Naive B cell (primary cell): ENCODE data around the gene AGXT. TPM values are rescaled to one million over a fixed set of nuclear protein-coding genes. Genes with fewer than 3 reads are reported as not detected.
A peak's percentile ranks its signal among the peaks of the same experiment; 100 is the strongest.

Experiments
- ATAC-seq, 2 donors: fragments of 150-1000 bp; cut with Tn5 transposase; 2 replicates each; pipeline ENCODE4 v1.10.0; 2021; ENCODE audit warnings: low read depth in 2 of 2, mild to moderate bottlenecking in 2 of 2, moderate library complexity in 2 of 2
- DNase-seq: peaks from one replicate; pipeline ENCODE4 v3.0.0; 2022
- H3K27ac Mint-ChIP-seq, 6 donors: one replicate each; pipeline ENCODE4 v1.8.0; 2020 to 2022; ENCODE audit warnings: mild to moderate bottlenecking in 6 of 6, mixed read lengths in 6 of 6, moderate library complexity in 5 of 6, inconsistent platforms in 2 of 6
- H3K27me3 Mint-ChIP-seq, 3 donors: one replicate each; pipeline ENCODE4 v1.8.0; 2021 to 2022; ENCODE audit warnings: mixed read lengths in 3 of 3, mild to moderate bottlenecking in 1 of 3
- H3K36me3 Mint-ChIP-seq, 2 donors: one replicate each; pipeline ENCODE4 v1.8.0; 2020 to 2022; ENCODE audit warnings: mixed read lengths in 2 of 2, inconsistent platforms in 1 of 2, mild to moderate bottlenecking in 1 of 2
- H3K4me1 Mint-ChIP-seq, 3 donors: one replicate each; pipeline ENCODE4 v1.8.0; 2020 to 2022; ENCODE audit warnings: mixed read lengths in 3 of 3, inconsistent platforms in 1 of 3, mild to moderate bottlenecking in 1 of 3, moderate library complexity in 1 of 3
- H3K4me3 Mint-ChIP-seq, 8 donors: one replicate each; pipeline ENCODE4 v1.8.0; 2020 to 2022; ENCODE audit warnings: mild to moderate bottlenecking in 8 of 8, mixed read lengths in 8 of 8, moderate library complexity in 8 of 8, inconsistent platforms in 2 of 8
- H3K9me3 Mint-ChIP-seq, 7 donors: one replicate each; pipeline ENCODE4 v1.8.0; 2020 to 2022; ENCODE audit warnings: mixed read lengths in 7 of 7, mild to moderate bottlenecking in 5 of 7, inconsistent platforms in 2 of 7, moderate library complexity in 1 of 7
- polyA plus RNA-seq, 6 donors: library from polyadenylated mRNA; unstranded; fragments of 300-500 nt; fragmentation: Illumina TruSeq; gene quantifications; one replicate each; pipeline ENCODE4 v1.2.3, GENCODE V29; 2021; ENCODE audit warnings: low read depth in 6 of 6

AGXT gene
- polyA plus RNA-seq, 6 donors from 2014 or later, result not detected

GRCh38 chr2:240888130-240888889 is 19.7 kb downstream of the AGXT start:
- Mint-ChIP-seq H3K27me3 (peaks cover 0 to 2% (median 0%) of the 10 kb centered on the region in 3 donors), H3K9me3 (no peaks in the 10 kb centered on the region), H3K27ac (no peak overlapping the region), H3K36me3 (no peaks in the 10 kb centered on the region), H3K4me3 (no peak overlapping the region), H3K4me1 (peaks cover 0 to 8% (median 8%) of the 10 kb centered on the region in 3 donors)
- ATAC-seq (no peak), DNase-seq (no peak)

- Mint-ChIP-seq H3K27me3 (no peaks in the 10 kb centered on the region), H3K4me3 (peak overlapping the region in 1 of 8 donors; percentile 29), H3K4me1 (peaks cover 0 to 8% (median 8%) of the 10 kb centered on the region in 3 donors), H3K36me3 (no peaks in the 10 kb centered on the region), H3K27ac (no peak overlapping the region), H3K9me3 (no peaks in the 10 kb centered on the region)
- DNase-seq (no peak), ATAC-seq (no peak)
Measured at GRCh38 chr2:240888890-240889573, 20.4 kb downstream of the AGXT start.

- Mint-ChIP-seq H3K4me1 (peaks cover 0 to 8% (median 8%) of the 10 kb centered on the region in 3 donors), H3K4me3 (no peak overlapping the region), H3K9me3 (no peaks in the 10 kb centered on the region), H3K27ac (no peak overlapping the region), H3K27me3 (no peaks in the 10 kb centered on the region), H3K36me3 (no peaks in the 10 kb centered on the region)
- DNase-seq (no peak), ATAC-seq (no peak)
Measured at GRCh38 chr2:240889601-240890560, 21.3 kb downstream of the AGXT start.

- ATAC-seq (no peak), DNase-seq (no peak)
- Mint-ChIP-seq H3K27me3 (no peaks in the 10 kb centered on the region), H3K4me3 (no peak overlapping the region), H3K27ac (no peak overlapping the region), H3K9me3 (no peaks in the 10 kb centered on the region), H3K36me3 (no peaks in the 10 kb centered on the region), H3K4me1 (peaks cover 0 to 7% (median 7%) of the 10 kb centered on the region in 3 donors)
Measured at GRCh38 chr2:240890691-240891090, 22.1 kb downstream of the AGXT start.

- Mint-ChIP-seq H3K4me3 (no peak overlapping the region), H3K36me3 (no peaks in the 10 kb centered on the region), H3K27me3 (no peaks in the 10 kb centered on the region), H3K27ac (no peak overlapping the region), H3K4me1 (no peaks in the 10 kb centered on the region), H3K9me3 (no peaks in the 10 kb centered on the region)
- no peak for ATAC-seq
- DNase-seq, result no peak
Measured at GRCh38 chr2:240891492-240892340, 23.1 kb downstream of the AGXT start.

- no peak for ATAC-seq
- Mint-ChIP-seq H3K4me1 (no peaks in the 10 kb centered on the region), H3K36me3 (no peaks in the 10 kb centered on the region), H3K4me3 (no peak overlapping the region), H3K9me3 (no peaks in the 10 kb centered on the region), H3K27me3 (no peaks in the 10 kb centered on the region), H3K27ac (no peak overlapping the region)
- no peak for DNase-seq
Measured at GRCh38 chr2:240892356-240892755, 23.7 kb downstream of the AGXT start.

- H3K4me3 Mint-ChIP-seq, result no peak overlapping the region
- H3K36me3 Mint-ChIP-seq, result no peaks in the 10 kb centered on the region
- no peak overlapping the region for H3K27ac Mint-ChIP-seq
- ATAC-seq, result no peak
- no peaks in the 10 kb centered on the region for H3K9me3 Mint-ChIP-seq
- no peaks in the 10 kb centered on the region for H3K4me1 Mint-ChIP-seq
- no peaks in the 10 kb centered on the region for H3K27me3 Mint-ChIP-seq
- no peak for DNase-seq
Measured at GRCh38 chr2:240892925-240893324, 24.3 kb downstream of the AGXT start.

GRCh38 chr2:240893363-240893844 is 24.8 kb downstream of the AGXT start:
- H3K4me3 Mint-ChIP-seq, result peak overlapping the region in 1 of 8 donors; percentile 42
- H3K27me3 Mint-ChIP-seq, result no peaks in the 10 kb centered on the region
- H3K36me3 Mint-ChIP-seq, result no peaks in the 10 kb centered on the region
- H3K9me3 Mint-ChIP-seq, result no peaks in the 10 kb centered on the region
- peak overlapping the region in 1 of 6 donors; percentile 70 for H3K27ac Mint-ChIP-seq
- DNase-seq (no peak), ATAC-seq (peak in 1 of 2 donors; percentile 86)
- no peaks in the 10 kb centered on the region for H3K4me1 Mint-ChIP-seq

GRCh38 chr2:240894006-240894405 is 25.4 kb downstream of the AGXT start:
- no peak overlapping the region for H3K27ac Mint-ChIP-seq
- peak overlapping the region in 1 of 8 donors; percentile 42 for H3K4me3 Mint-ChIP-seq
- no peak for ATAC-seq

GRCh38 chr2:240894836-240895558 is 26.4 kb downstream of the AGXT start:
- H3K27me3 Mint-ChIP-seq, result no peaks in the 10 kb centered on the region
- H3K9me3 Mint-ChIP-seq, result no peaks in the 10 kb centered on the region
- H3K36me3 Mint-ChIP-seq, result no peaks in the 10 kb centered on the region
- ATAC-seq (no peak), DNase-seq (no peak)
- no peaks in the 10 kb centered on the region for H3K4me1 Mint-ChIP-seq
- no peak overlapping the region for H3K27ac Mint-ChIP-seq
- peak overlapping the region in 1 of 8 donors; percentile 25 for H3K4me3 Mint-ChIP-seq

More at GRCh38 chr2:240894006-240894405, 25.4 kb downstream of the AGXT start:
- Mint-ChIP-seq H3K27me3 (no peaks in the 10 kb centered on the region), H3K36me3 (no peaks in the 10 kb centered on the region), H3K9me3 (no peaks in the 10 kb centered on the region), H3K4me1 (no peaks in the 10 kb centered on the region)
- no peak for DNase-seq

- Mint-ChIP-seq H3K27ac (no peak within 1 kb of the TSS), H3K4me1 (no peaks in the 10 kb centered on the region), H3K36me3 (no peaks in the 10 kb centered on the region), H3K27me3 (peaks cover 0 to 3% (median 0%) of the 10 kb centered on the region in 3 donors), H3K9me3 (no peaks in the 10 kb centered on the region), H3K4me3 (peak within 1 kb of the TSS in 1 of 8 donors; percentile 25)
- no peak for ATAC-seq
- DNase-seq, result no peak
Measured at GRCh38 chr2:240895656-240896388, 27.2 kb downstream of the AGXT start, which contains the start of gene MAB21L4. Gene MAB21L4, minus strand, starts transcription at chr2:240896156. Its CDS starts 159 bp downstream, at chr2:240895997.
